K562 (cell line): ENCODE measurements around the gene AMT. TPM values are rescaled to one million over a fixed set of nuclear protein-coding genes. Genes with fewer than 3 reads are reported as not detected.

Source experiments
- ARHGAP35 ChIP-seq: fragments of 450-650 bp; IDR thresholded peaks from 2 replicates; pipeline ENCODE4 v1.6.1; 2018; ENCODE audit not compliant: partially characterized antibody
- ATF1 ChIP-seq, 2 experiments: fragments of 450-650 bp in 1 of 2; IDR thresholded peaks; 2 replicates each; pipeline ENCODE4 v1.6.1; 2016; ENCODE audit warnings: missing compliant biosample characterization in 1 of 2, missing genetic modification characterization in 1 of 2
- CREB1 ChIP-seq, 2 experiments: sonication (generic) in 1 of 2; formaldehyde crosslinking in 1 of 2; IDR thresholded peaks; 2 replicates each; pipeline versions ENCODE4 v1.6.1 to v1.8.0; 2012 to 2022; ENCODE audit warnings: inconsistent platforms in 1 of 2, mild to moderate bottlenecking in 1 of 2, missing genetic modification reagents in 1 of 2, moderate library complexity in 1 of 2
- CREM ChIP-seq: IDR thresholded peaks from 2 replicates; pipeline ENCODE4 v1.6.1; 2014; ENCODE audit warnings: antibody characterized with exemption, low read depth
- GABPA ChIP-seq: fragments of 200-800 bp; sonication (Bioruptor generic); conservative IDR thresholded peaks from 2 replicates; pipeline ENCODE4 v1.6.1; 2016; ENCODE audit warnings: low read depth, missing genetic modification characterization, missing compliant biosample characterization
- GATA2 ChIP-seq: sonication (generic); formaldehyde crosslinking; IDR thresholded peaks from 2 replicates; pipeline ENCODE4 v1.4.0; 2020; ENCODE audit warnings: mild to moderate bottlenecking, missing genetic modification reagents
- HCFC1 ChIP-seq: IDR thresholded peaks from 2 replicates; pipeline ENCODE4 v1.6.1; 2012; ENCODE audit warnings: low read depth, low read length, improper control_type of control experiment
- HMGN3 ChIP-seq: IDR thresholded peaks from 2 replicates; pipeline ENCODE4 v1.6.1; 2011; ENCODE audit warnings: borderline replicate concordance, low read depth, mild to moderate bottlenecking, mixed read lengths, low read length; ENCODE audit not compliant: insufficient read length; ENCODE audit errors: extremely low read depth
- HNRNPLL ChIP-seq: fragments of 200-400 bp; formaldehyde crosslinking; IDR thresholded peaks from 2 replicates; pipeline ENCODE4 v1.6.1; 2017; ENCODE audit warnings: low read length, low read depth, mild to moderate bottlenecking; ENCODE audit not compliant: poor library complexity, severe bottlenecking
- MNT ChIP-seq, 2 experiments: fragments of 450-650 bp; conservative IDR thresholded peaks; 2 replicates each; pipeline ENCODE4 v1.6.1; 2017; ENCODE audit warnings: mild to moderate bottlenecking in 2 of 2, moderate library complexity in 2 of 2
- MTA2 ChIP-seq: fragments of 450-650 bp; IDR thresholded peaks from 2 replicates; pipeline ENCODE4 v1.6.1; 2016; ENCODE audit warnings: low read depth
- MYC ChIP-seq, 2 experiments: fragments of 250-450 bp in 1 of 2; sonication (Bioruptor Pico) in 1 of 2; IDR thresholded peaks; 2 replicates each; pipeline versions ENCODE4 v1.5.1 to v1.6.1; 2012 to 2021; ENCODE audit warnings: low read depth in 2 of 2, borderline replicate concordance in 1 of 2, improper control_type of control experiment in 1 of 2, low read length in 1 of 2, mild to moderate bottlenecking in 1 of 2, moderate library complexity in 1 of 2
- RAD51 ChIP-seq: fragments of 450-650 bp; IDR thresholded peaks from 2 replicates; pipeline ENCODE4 v1.7.1; 2016; ENCODE audit warnings: low read depth, mild to moderate bottlenecking, borderline replicate concordance
- SIX5 ChIP-seq, 2 experiments: IDR thresholded peaks; 2 replicates each; pipeline ENCODE4 v1.6.1; 2011; ENCODE audit warnings: low read length in 2 of 2, borderline replicate concordance in 1 of 2, low read depth in 1 of 2, mild to moderate bottlenecking in 1 of 2, moderate library complexity in 1 of 2; ENCODE audit not compliant: insufficient read depth in 1 of 2
- SOX6 ChIP-seq: fragments of 450-650 bp; IDR thresholded peaks from 2 replicates; pipeline ENCODE4 v1.6.1; 2014; ENCODE audit warnings: mild to moderate bottlenecking
- XRCC5 ChIP-seq: fragments of 200-400 bp; formaldehyde crosslinking; IDR thresholded peaks from 2 replicates; pipeline ENCODE4 v1.6.1; 2017; ENCODE audit warnings: low read depth, mild to moderate bottlenecking, low read length
- ZNF316 ChIP-seq: fragments of 450-650 bp; IDR thresholded peaks from 2 replicates; pipeline ENCODE4 v1.6.1; 2016
- ZNF408 ChIP-seq: fragments of 250-450 bp; sonication (Bioruptor Pico); IDR thresholded peaks from 2 replicates; pipeline ENCODE4 v1.4.0; 2020; ENCODE audit warnings: low read depth, mild to moderate bottlenecking, moderate library complexity
- ZNF551 ChIP-seq: fragments of 250-450 bp; sonication (Bioruptor Pico); IDR thresholded peaks from 2 replicates; pipeline ENCODE4 v1.5.0; 2021; ENCODE audit warnings: mild to moderate bottlenecking, moderate library complexity
- polyA plus RNA-seq, 8 experiments: library from polyadenylated mRNA; depleted of rRNA in 4 of 8; stranded (reverse) in 5 of 8; unstranded in 3 of 8; fragments of >200 nt; fragmentation: Nextera tagmentation in 2 of 8; fragmentation: Illumina TruSeq in 1 of 8; extraction: Ambion mirVana in 2 of 8; extraction: Trizol in 1 of 8; gene quantifications; 2 replicates each; pipeline versions ENCODE4 v1.2.1 to v1.2.3, GENCODE V29; 2011 to 2014; ENCODE audit warnings: inconsistent platforms in 1 of 8, missing spikeins in 1 of 8
- total RNA-seq, 7 experiments: library from RNA; depleted of rRNA in 6 of 7; stranded (reverse); fragments of >200 nt in 6 of 7; fragmentation: Illumina TruSeq in 2 of 7; extraction: Trizol in 2 of 7; gene quantifications; 2 replicates each; pipeline versions ENCODE4 v1.2.1 to v1.2.3, GENCODE V29; 2011 to 2021; ENCODE audit warnings: low replicate concordance in 1 of 7
- TF ChIP-seq, protein P1 (sequence below): sonication (generic); formaldehyde crosslinking; IDR thresholded peaks from 2 replicates; pipeline ENCODE4 v1.5.0; 2020; ENCODE audit warnings: missing genetic modification reagents
- TF ChIP-seq, protein P2 (sequence below): fragments of 450-650 bp; formaldehyde crosslinking; IDR thresholded peaks from 2 replicates; pipeline ENCODE4 v1.4.0; 2020; ENCODE audit warnings: mild to moderate bottlenecking, moderate library complexity

Gene AMT
- total and polyA plus RNA-seq, 9 of the 15 experiments (the other 6 are each of a cell fraction or from before 2014, with no cell fraction given) = 0.14 to 2.1 (median 0.52) TPM

DNA sequence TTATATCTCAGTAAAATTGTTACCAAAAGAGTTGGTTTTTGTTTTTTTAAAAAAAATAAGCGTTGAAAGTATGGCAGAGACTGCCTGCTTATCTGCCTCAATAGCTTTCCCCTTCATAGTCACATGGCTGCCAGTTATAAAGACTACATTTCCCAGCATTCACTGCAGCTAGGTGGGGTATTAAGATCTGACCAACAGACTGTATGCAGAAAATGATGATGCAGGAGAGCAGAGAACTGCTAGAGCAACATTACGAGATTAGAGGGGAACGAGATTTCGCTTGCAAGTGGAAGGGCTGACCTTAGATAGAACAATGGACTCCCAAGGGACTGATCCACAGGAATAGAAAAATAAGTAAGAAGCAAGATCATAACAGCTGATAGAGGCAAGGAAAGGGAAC lies 24.8 kb downstream of the AMT start (continued):
- TF ChIP-seq, protein P1, sequence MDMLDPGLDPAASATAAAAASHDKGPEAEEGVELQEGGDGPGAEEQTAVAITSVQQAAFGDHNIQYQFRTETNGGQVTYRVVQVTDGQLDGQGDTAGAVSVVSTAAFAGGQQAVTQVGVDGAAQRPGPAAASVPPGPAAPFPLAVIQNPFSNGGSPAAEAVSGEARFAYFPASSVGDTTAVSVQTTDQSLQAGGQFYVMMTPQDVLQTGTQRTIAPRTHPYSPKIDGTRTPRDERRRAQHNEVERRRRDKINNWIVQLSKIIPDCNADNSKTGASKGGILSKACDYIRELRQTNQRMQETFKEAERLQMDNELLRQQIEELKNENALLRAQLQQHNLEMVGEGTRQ = peak; percentile 59
- peak; percentile 56 to 70; a peak in 3 of 4 replicates for TF ChIP-seq SIX5 (IDR thresholded peaks at IDR 0.05; ENCODE audit: borderline replicate concordance in 1 of 2, insufficient read depth in 1 of 2, low read depth in 1 of 2, low read length in 2 of 2)
- TF ChIP-seq GATA2 = peak; percentile 10; the same call in 1 of the 2 replicates
- TF ChIP-seq ATF1 (CRISPR knock-in tag; IDR thresholded peaks at IDR 0.05) = no peak
- peak; percentile 54 for TF ChIP-seq ATF1 (tag; IDR thresholded peaks at IDR 0.05)
- TF ChIP-seq CREB1 (IDR thresholded peaks at IDR 0.05) = 0 out of 2 replicates have a peak, but pooled peaks have one; percentile 20
- TF ChIP-seq CREB1 (CRISPR knock-in tag; IDR thresholded peaks at IDR 0.05) = no peak
- TF ChIP-seq MTA2 = no peak
- TF ChIP-seq RAD51 = peak; percentile 57; the same call in 1 of the 2 replicates
- 0 out of 2 replicates have a peak, but pooled peaks have one; percentile 16 for TF ChIP-seq SOX6
- TF ChIP-seq HCFC1 = peak; percentile 89
- peak; percentile 42; the same call in 1 of the 2 replicates for TF ChIP-seq MYC (IDR thresholded peaks at IDR 0.05; ENCODE audit: low read depth, low read length)
- no peak for TF ChIP-seq MYC (CRISPR knock-in tag; IDR thresholded peaks at IDR 0.05; ENCODE audit: borderline replicate concordance, low read depth)
- TF ChIP-seq, protein P2, sequence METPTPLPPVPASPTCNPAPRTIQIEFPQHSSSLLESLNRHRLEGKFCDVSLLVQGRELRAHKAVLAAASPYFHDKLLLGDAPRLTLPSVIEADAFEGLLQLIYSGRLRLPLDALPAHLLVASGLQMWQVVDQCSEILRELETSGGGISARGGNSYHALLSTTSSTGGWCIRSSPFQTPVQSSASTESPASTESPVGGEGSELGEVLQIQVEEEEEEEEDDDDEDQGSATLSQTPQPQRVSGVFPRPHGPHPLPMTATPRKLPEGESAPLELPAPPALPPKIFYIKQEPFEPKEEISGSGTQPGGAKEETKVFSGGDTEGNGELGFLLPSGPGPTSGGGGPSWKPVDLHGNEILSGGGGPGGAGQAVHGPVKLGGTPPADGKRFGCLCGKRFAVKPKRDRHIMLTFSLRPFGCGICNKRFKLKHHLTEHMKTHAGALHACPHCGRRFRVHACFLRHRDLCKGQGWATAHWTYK (CRISPR knock-in tag) = no peak
- no peak for TF ChIP-seq XRCC5
- no peak for TF ChIP-seq GABPA (tag)
- TF ChIP-seq CREM = peak; percentile 27; the same call in 1 of the 2 replicates
- no peak for TF ChIP-seq ZNF408 (CRISPR knock-in tag)
- no peak for TF ChIP-seq HMGN3
- no peak for TF ChIP-seq HNRNPLL
- TF ChIP-seq ZNF316 = peak; percentile 40; the same call in 1 of the 2 replicates
- no peak for TF ChIP-seq ARHGAP35
- no peak for TF ChIP-seq ZNF551 (CRISPR knock-in tag)
- TF ChIP-seq MNT (conservative IDR thresholded peaks at IDR 0.05) = peak; percentile 53 to 64; a peak in 3 of 4 replicates
